Mesenchymal stem cell (in vitro differentiated cells and primary cell): Measurements from ENCODE around the gene THAP4.

Experiments
- DNase-seq: peaks from one replicate; pipeline ENCODE4 v3.0.0-alpha.2; 2013
- H2AFZ ChIP-seq: one replicate; pipeline ENCODE4 v1.6.1; 2013; ENCODE audit warnings: low read depth, mild to moderate bottlenecking, control low read depth, inconsistent platforms, low read length, moderate library complexity
- H2AK5ac ChIP-seq: 2 replicates; pipeline ENCODE4 v1.6.1; 2013; ENCODE audit warnings: low read length, moderate library complexity, mild to moderate bottlenecking, inconsistent platforms; ENCODE audit not compliant: severe bottlenecking
- H2BK120ac ChIP-seq: one replicate; pipeline ENCODE4 v1.6.1; 2013; ENCODE audit warnings: low read depth, mild to moderate bottlenecking, inconsistent platforms, low read length, moderate library complexity
- H2BK12ac ChIP-seq, 2 experiments: one replicate each; pipeline ENCODE4 v1.6.1; 2013; ENCODE audit warnings: inconsistent platforms in 2 of 2, low read length in 2 of 2, mild to moderate bottlenecking in 2 of 2, moderate library complexity in 2 of 2, control low read depth in 1 of 2
- H2BK15ac ChIP-seq: one replicate; pipeline ENCODE4 v1.6.1; 2013; ENCODE audit warnings: mild to moderate bottlenecking, low read depth, inconsistent platforms; ENCODE audit not compliant: poor library complexity, severe bottlenecking
- H2BK5ac ChIP-seq: 2 replicates; pipeline ENCODE4 v1.6.1; 2013; ENCODE audit warnings: low read depth, mild to moderate bottlenecking, low read length, control low read depth, inconsistent platforms; ENCODE audit not compliant: poor library complexity, severe bottlenecking
- H3K14ac ChIP-seq, 2 experiments: one replicate each; pipeline ENCODE4 v1.6.1; 2013; ENCODE audit warnings: inconsistent platforms in 2 of 2, low read length in 2 of 2, control low read depth in 1 of 2, mild to moderate bottlenecking in 1 of 2, moderate library complexity in 1 of 2
- H3K18ac ChIP-seq, 2 experiments: one replicate each; pipeline ENCODE4 v1.6.1; 2013; ENCODE audit warnings: inconsistent platforms in 2 of 2, low read length in 2 of 2, control low read depth in 1 of 2, low read depth in 1 of 2, mild to moderate bottlenecking in 1 of 2
- H3K23ac ChIP-seq, 2 experiments: one replicate each; pipeline ENCODE4 v1.6.1; 2013; ENCODE audit warnings: inconsistent platforms in 2 of 2, low read length in 2 of 2, mild to moderate bottlenecking in 2 of 2, moderate library complexity in 2 of 2, control low read depth in 1 of 2
- H3K27ac ChIP-seq: 2 replicates; pipeline ENCODE4 v1.5.1; 2013; ENCODE audit warnings: mild to moderate bottlenecking, moderate library complexity, low read length, control low read depth, inconsistent platforms; ENCODE audit not compliant: poor library complexity, severe bottlenecking
- H3K27me3 ChIP-seq, 2 experiments: 2 replicates each; pipeline versions ENCODE4 v1.6.1 to v1.7.0; 2013; ENCODE audit warnings: low read length in 2 of 2, mild to moderate bottlenecking in 2 of 2, moderate library complexity in 2 of 2, control low read depth in 1 of 2, inconsistent platforms in 1 of 2; ENCODE audit not compliant: control insufficient read depth in 1 of 2, insufficient read depth in 1 of 2
- H3K36me3 ChIP-seq, 2 experiments: 2 replicates each; pipeline versions ENCODE4 v1.6.1 to v1.7.0; 2013; ENCODE audit warnings: low read length in 2 of 2, control low read depth in 1 of 2, inconsistent platforms in 1 of 2, low read depth in 1 of 2, mild to moderate bottlenecking in 1 of 2; ENCODE audit not compliant: insufficient read depth in 2 of 2, control insufficient read depth in 1 of 2
- H3K4ac ChIP-seq, 2 experiments: one replicate each; pipeline ENCODE4 v1.6.1; 2013; ENCODE audit warnings: inconsistent platforms in 2 of 2, low read length in 2 of 2, mild to moderate bottlenecking in 2 of 2, moderate library complexity in 2 of 2, control low read depth in 1 of 2, low read depth in 1 of 2
- H3K4me1 ChIP-seq: 2 replicates; pipeline ENCODE4 v1.6.1; 2013; ENCODE audit warnings: low read depth, low read length, control low read depth; ENCODE audit not compliant: control insufficient read depth, insufficient read depth
- H3K4me2 ChIP-seq: 2 replicates; pipeline ENCODE4 v1.6.1; 2013; ENCODE audit warnings: low read length, mild to moderate bottlenecking, inconsistent platforms; ENCODE audit not compliant: poor library complexity, severe bottlenecking
- H3K4me3 ChIP-seq, 2 experiments: 2 replicates each; pipeline versions ENCODE4 v1.5.1 to v1.7.0; 2013; ENCODE audit warnings: low read length in 2 of 2, mild to moderate bottlenecking in 2 of 2, control low read depth in 1 of 2, low read depth in 1 of 2; ENCODE audit not compliant: insufficient read depth in 1 of 2
- H3K79me1 ChIP-seq: replicated peaks from 2 replicates; pipeline ENCODE4 v1.6.1; 2013; ENCODE audit warnings: mild to moderate bottlenecking, control low read depth, low read length, inconsistent platforms; ENCODE audit not compliant: poor library complexity, severe bottlenecking
- H3K9ac ChIP-seq: 2 replicates; pipeline ENCODE4 v1.7.0; 2013; ENCODE audit warnings: mild to moderate bottlenecking, low read length, moderate library complexity
- H3K9me3 ChIP-seq: 2 replicates; pipeline ENCODE4 v1.7.0; 2013; ENCODE audit warnings: mild to moderate bottlenecking, low read length; ENCODE audit not compliant: control insufficient read depth
- H4K8ac ChIP-seq: one replicate; pipeline ENCODE4 v1.6.1; 2013; ENCODE audit warnings: inconsistent platforms, mild to moderate bottlenecking, low read length, moderate library complexity
- H4K91ac ChIP-seq: one replicate; pipeline ENCODE4 v1.6.1; 2013; ENCODE audit warnings: mild to moderate bottlenecking, low read length, inconsistent platforms
- WGBS: methylation state at CpG from one replicate; pipeline ENCODE4 v1.1.7; 2013; ENCODE audit warnings: mixed read lengths; 5-methylcytosine and 5-hydroxymethylcytosine counted together

The THAP4 gene

DNA sequence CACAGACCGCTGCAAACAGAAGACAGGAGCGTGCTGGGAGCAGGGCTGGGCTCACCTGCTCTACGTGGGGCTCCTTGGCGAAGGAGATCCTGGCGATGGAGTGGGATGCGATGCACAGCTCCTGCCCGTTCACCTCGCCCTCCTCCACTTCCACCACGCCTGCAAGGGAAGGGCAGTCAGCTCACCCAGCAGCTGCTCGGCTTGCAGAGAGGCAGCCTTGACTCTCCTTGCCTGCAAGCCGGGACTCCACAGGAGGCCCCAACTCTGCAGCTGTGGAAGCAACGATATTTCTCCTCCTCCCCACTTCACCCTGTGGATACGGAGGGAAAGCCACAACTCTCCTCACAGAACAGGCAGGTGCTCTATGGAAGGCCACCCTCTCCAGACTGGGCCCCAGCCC is 35.1 kb downstream of the THAP4 start:
- no peak overlapping the region for H3K14ac ChIP-seq
- no peak overlapping the region for H3K27ac ChIP-seq
- no peak for DNase-seq
- H2BK12ac ChIP-seq = no peak overlapping the region
- H3K4ac ChIP-seq = no peak overlapping the region
- no peak overlapping the region for H2BK15ac ChIP-seq
- H2AFZ ChIP-seq = no peak overlapping the region
- H3K18ac ChIP-seq = no peak overlapping the region
- H2AK5ac ChIP-seq = no peak overlapping the region
- H2BK5ac ChIP-seq = no peak overlapping the region
- H3K9me3 ChIP-seq = no peaks in the 10 kb centered on the region
- no peak overlapping the region for H3K4me2 ChIP-seq
- H3K27me3 ChIP-seq = no peaks in the 10 kb centered on the region
- no peak overlapping the region for H3K9ac ChIP-seq
- H4K91ac ChIP-seq = no peak overlapping the region
- H3K79me1 ChIP-seq = peaks cover 24% of the 10 kb centered on the region
- 97% methylated on average over 13 of the region's 13 CpGs for WGBS
- H3K36me3 ChIP-seq = peaks cover 34 to 72% of the 10 kb centered on the region in 2 experiments
- no peak overlapping the region for H2BK120ac ChIP-seq
- H4K8ac ChIP-seq = no peak overlapping the region
- H3K4me1 ChIP-seq = peaks cover 6% of the 10 kb centered on the region
- no peak overlapping the region for H3K4me3 ChIP-seq
- no peak overlapping the region for H3K23ac ChIP-seq

DNA sequence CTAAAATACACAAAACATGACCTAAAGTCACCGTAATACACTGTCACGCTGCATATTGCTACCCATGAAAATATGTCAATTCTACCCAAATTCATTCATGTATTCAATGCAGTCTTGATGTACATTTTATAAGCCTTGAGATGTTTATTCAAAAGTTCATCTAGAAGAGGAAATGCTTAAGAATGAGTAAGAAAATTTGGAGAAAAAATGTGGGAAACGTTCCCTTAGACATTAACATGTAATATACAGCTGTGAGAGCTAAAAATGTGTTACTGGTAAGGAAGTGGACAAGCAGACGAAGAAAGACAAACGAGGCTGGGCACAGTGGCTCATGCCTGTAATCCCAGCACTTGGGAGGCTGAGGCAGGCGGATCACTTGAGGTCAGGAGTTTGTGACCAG is 37.3 kb downstream of the THAP4 start:
- Histone ChIP-seq H3K18ac (no peak overlapping the region), H2AK5ac (no peak overlapping the region), H3K4me3 (no peak overlapping the region), H4K91ac (no peak overlapping the region), H3K14ac (no peak overlapping the region), H3K27me3 (no peaks in the 10 kb centered on the region), H3K27ac (no peak overlapping the region), H3K79me1 (peaks cover 20% of the 10 kb centered on the region), H3K23ac (no peak overlapping the region), H3K9me3 (no peaks in the 10 kb centered on the region), H3K4me1 (peaks cover 6% of the 10 kb centered on the region), H3K9ac (no peak overlapping the region), H2BK12ac (no peak overlapping the region), H3K4ac (no peak overlapping the region), H4K8ac (no peak overlapping the region), H3K36me3 (peaks cover 37 to 67% of the 10 kb centered on the region in 2 experiments), H2BK120ac (no peak overlapping the region), H2BK5ac (no peak overlapping the region), H2AFZ (no peak overlapping the region), H2BK15ac (no peak overlapping the region), H3K4me2 (no peak overlapping the region)
- no peak for DNase-seq
- WGBS = 81% methylated on average over 6 of the region's 6 CpGs

DNA sequence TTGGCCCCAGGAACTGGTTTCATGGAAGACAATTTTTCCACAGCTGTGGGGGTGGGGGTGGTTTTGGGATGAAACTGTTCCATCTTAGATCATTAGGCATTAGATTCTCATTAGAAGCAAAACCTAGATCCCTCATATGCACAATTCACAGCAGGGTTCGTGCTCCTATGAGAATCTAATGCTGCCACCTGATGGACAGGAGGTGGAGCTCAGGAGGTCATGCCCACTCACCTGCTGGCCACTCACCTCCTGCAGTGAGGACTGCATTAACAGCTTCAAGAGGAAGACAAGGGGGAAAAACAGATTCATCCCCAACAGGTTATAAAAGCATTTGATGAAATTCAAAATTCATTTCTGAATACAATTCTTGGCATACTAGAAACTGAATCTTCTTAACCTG is 38.5 kb downstream of the THAP4 start:
- Histone ChIP-seq H2AFZ (no peak overlapping the region), H2BK5ac (no peak overlapping the region), H3K18ac (no peak overlapping the region), H3K23ac (no peak overlapping the region), H3K4me2 (no peak overlapping the region), H3K4ac (no peak overlapping the region), H3K79me1 (peaks cover 20% of the 10 kb centered on the region), H3K4me1 (peaks cover 6% of the 10 kb centered on the region), H3K9ac (no peak overlapping the region), H3K4me3 (no peak overlapping the region), H3K27me3 (no peaks in the 10 kb centered on the region), H4K8ac (no peak overlapping the region), H3K36me3 (peaks cover 42 to 67% of the 10 kb centered on the region in 2 experiments), H3K14ac (no peak overlapping the region), H2BK120ac (no peak overlapping the region), H3K27ac (no peak overlapping the region), H2BK15ac (no peak overlapping the region), H2AK5ac (no peak overlapping the region), H2BK12ac (no peak overlapping the region), H4K91ac (no peak overlapping the region), H3K9me3 (no peaks in the 10 kb centered on the region)
- 83% methylated on average over 1 of the region's 1 CpG for WGBS
- no peak for DNase-seq

DNA sequence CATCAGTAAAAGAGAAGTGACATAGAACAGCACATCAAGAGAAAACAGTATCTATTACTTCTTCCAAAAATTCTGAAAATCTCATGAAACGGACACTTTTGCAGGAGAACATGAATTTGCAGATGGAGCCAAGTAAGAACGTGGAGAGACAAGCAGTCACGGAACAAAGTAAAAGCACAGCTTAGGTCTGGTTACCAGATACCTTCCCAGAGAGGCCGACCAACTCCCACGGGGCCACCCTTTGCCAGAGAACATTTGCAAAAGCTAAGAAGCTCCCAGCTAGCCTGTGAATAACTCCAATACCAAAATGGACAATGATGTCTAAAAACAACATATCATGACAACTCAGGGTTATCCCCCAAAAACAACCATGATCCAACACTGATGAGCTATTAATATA is 38.9 kb downstream of the THAP4 start:
- Histone ChIP-seq H3K9me3 (no peaks in the 10 kb centered on the region), H3K27ac (no peak overlapping the region)

More for the DNA sequence above, 38.9 kb downstream of the THAP4 start:
- no peak overlapping the region for H2BK120ac ChIP-seq
- H4K8ac ChIP-seq = no peak overlapping the region
- H3K9ac ChIP-seq = no peak overlapping the region
- peaks cover 45 to 69% of the 10 kb centered on the region in 2 experiments for H3K36me3 ChIP-seq
- H4K91ac ChIP-seq = no peak overlapping the region
- no peak overlapping the region for H2BK12ac ChIP-seq
- H2BK5ac ChIP-seq = no peak overlapping the region
- H2AFZ ChIP-seq = no peak overlapping the region
- H2BK15ac ChIP-seq = no peak overlapping the region
- H2AK5ac ChIP-seq = no peak overlapping the region
- H3K27me3 ChIP-seq = no peaks in the 10 kb centered on the region
- no peak overlapping the region for H3K4me2 ChIP-seq
- no peak overlapping the region for H3K4me3 ChIP-seq
- H3K18ac ChIP-seq = no peak overlapping the region
- H3K79me1 ChIP-seq = peaks cover 21% of the 10 kb centered on the region
- H3K23ac ChIP-seq = no peak overlapping the region
- peaks cover 4% of the 10 kb centered on the region for H3K4me1 ChIP-seq
- no peak for DNase-seq
- H3K14ac ChIP-seq = no peak overlapping the region
- H3K4ac ChIP-seq = no peak overlapping the region
- 71% methylated on average over 5 of the region's 5 CpGs for WGBS
